SKM-1 treated with dmso at 0.1 percent for 144 hours (cell line): ENCODE results near the gene ABHD14A.
A peak's percentile ranks its signal among the peaks of the same experiment; 100 is the strongest.

Source experiments
- DNase-seq: peaks from one replicate; lab custom pipeline; 2025; ENCODE audit not compliant: unreplicated experiment; lab: John Stamatoyannopoulos, UW

The ABHD14A gene

DNA sequence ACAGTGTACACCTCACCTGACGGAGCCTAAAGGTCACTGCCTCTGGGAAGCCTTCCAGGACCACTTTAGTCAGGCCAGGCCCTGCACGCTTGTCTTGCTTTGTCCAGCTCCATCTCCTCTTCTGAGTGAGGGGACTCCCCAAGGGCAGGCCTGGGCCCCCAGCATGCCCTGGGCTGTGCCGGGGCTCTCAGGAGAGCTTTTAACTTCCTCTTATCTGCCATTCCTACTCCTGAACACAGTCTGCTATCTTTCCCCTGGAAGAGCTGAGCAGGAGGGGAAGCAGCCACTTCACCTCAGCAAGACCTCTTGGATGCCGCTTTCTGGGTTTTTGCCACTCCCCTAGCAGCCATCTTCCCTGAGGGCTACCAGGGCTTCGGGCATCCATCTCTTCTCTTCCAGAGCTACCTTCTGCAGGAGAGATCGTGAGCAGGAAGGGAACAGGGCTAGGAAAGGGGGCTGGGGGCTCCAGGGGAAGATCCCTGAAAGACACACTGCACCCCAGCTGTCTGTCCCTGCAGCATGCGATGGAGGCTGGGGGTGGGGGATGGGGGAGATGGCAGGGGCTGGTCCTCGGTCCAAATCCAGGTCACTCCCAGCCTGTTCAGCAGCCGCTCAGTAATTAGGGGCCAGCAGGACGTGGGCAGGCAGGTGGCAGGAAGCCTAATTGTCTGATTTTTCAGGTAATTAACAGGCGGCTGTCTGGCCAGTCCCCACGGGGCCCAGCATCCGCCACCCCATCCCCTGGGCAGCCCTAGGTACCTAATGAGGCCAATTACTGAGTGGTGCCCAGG, 40.8 kb downstream of the ABHD14A start:
- DNase-seq, result no peak

GRCh38 chr3:52017586-52017985, 42.7 kb downstream of the ABHD14A start:
- DNase-seq, result no peak

DNA sequence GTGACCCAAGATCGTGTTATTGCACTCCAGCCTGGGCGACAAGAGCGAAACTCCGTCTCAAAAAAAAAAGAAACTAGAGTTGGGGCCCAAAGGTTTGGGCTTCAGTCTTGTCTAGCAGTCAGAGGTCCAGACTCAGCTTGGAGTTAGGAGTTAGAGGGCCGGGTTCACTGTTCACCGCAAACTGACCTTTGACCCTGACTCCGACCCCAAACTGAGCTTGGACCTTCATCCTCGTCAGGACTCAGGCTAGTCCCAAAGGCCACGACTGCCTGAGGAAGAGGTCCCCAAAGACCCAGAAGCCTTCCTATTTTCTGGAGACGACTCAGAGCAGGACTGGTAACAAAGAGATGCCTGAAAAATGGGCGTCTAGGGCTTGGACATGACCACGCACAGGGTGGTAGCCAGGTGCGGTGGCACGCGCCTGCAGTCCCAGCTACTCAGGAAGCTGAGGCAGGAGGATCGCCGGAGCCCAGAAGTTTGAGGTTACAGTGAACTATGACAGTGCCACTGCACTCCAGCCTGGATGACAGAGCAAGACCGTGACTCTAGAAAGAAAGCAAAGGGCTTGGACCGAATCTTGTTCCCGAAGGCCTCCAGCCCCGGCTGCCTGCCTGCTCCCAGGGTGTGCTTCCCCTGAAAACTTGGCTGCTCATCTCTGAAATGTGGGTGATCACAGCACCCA, 43.6 kb downstream of the ABHD14A start:
- no peak for DNase-seq

- no peak for DNase-seq
Measured at GRCh38 chr3:52019352-52020080, 44.7 kb downstream of the ABHD14A start.

- DNase-seq, result no peak
Measured at GRCh38 chr3:52020796-52021195, 45.9 kb downstream of the ABHD14A start.

- DNase-seq, result no peak
Measured at GRCh38 chr3:52021489-52022268, 46.8 kb downstream of the ABHD14A start.

GRCh38 chr3:52022323-52023100, 47.6 kb downstream of the ABHD14A start:
- DNase-seq, result no peak

GRCh38 chr3:52023101-52023770, 48.4 kb downstream of the ABHD14A start:
- DNase-seq, result no peak

GRCh38 chr3:52023860-52024764, 49.2 kb downstream of the ABHD14A start:
- peak; percentile 40 for DNase-seq

- no peak for DNase-seq
Measured at GRCh38 chr3:52024765-52025452, 50.0 kb downstream of the ABHD14A start.

DNA sequence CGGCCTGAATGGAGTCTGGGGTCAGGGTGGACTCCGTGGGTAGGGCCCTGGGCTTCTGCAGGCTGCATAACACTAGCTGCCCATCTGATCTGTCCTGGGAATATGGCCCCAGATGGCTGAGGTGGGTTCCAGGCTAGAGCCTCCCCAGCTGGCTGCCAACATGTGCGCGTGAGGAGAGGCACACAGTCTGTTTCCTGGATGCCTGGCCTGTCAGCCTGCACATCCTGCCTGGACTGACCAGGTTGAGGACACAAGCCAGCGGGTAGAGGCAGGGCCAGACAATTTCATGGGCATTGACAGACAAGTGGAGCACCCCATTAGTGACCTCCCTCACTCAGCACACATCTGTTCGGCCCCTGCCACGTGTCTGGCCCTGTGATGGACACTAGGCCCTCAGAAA, 50.6 kb downstream of the ABHD14A start:
- no peak for DNase-seq

GRCh38 chr3:52026041-52026440, 51.2 kb downstream of the ABHD14A start:
- no peak for DNase-seq

DNA sequence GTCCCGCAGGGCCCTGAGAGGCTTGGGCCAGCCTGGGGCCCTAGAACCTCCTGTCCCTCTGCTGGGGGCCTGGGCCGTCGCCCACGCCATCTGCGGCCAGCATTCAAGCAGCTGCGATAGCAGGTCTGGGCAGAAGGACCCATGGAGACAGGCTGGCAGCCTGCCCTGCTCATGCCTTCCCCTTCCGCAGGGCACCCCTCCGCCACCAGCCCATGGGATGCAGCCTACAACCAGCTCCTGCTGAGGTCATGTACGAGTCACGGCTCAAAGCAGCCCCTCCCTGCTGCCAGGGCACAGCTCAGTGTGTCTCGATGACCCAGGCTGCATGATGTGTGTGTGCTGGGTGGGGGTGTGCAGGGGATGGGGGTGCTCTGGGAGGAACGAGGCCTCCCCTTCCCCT, 53.7 kb downstream of the ABHD14A start:
- no peak for DNase-seq

DNA sequence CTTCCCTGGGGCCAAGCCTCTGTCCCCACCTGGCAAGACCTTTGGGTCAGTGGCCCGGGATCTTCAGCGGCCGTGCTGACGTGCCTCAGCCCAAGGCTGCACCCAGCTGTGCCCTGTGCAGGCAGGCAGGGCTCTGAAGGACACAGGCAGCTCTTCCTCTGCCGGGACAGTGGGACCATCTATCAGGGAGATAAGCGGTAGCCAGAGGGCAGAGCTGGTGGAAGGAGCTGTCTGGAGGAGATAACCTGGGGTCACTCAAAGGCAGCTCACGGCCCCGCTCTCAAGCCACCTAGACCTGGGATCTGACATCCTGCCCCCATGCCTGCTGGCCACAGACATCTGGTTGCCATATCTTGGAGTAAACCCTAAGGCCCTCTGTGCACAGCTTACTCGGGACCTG, 54.2 kb downstream of the ABHD14A start:
- DNase-seq, result no peak

- DNase-seq, result no peak
Measured at GRCh38 chr3:52029535-52029934, 54.7 kb downstream of the ABHD14A start.
